COLO829 (cell line): Measurements from ENCODE around the gene SRPK2.
"Not testable (repeated sequence)": the region's sequence is repeated elsewhere in the genome, so short reads cannot be mapped to it uniquely, and the experiment has no call there.

Experiments used
- DNase-seq: peaks from one replicate; pipeline ENCODE4 v3.0.0; 2012; ENCODE audit warnings: low spot score

SRPK2 gene

GRCh38 chr7:105267244-105267643 is 121.5 kb downstream of the SRPK2 start:
- DNase-seq = no peak

DNA sequence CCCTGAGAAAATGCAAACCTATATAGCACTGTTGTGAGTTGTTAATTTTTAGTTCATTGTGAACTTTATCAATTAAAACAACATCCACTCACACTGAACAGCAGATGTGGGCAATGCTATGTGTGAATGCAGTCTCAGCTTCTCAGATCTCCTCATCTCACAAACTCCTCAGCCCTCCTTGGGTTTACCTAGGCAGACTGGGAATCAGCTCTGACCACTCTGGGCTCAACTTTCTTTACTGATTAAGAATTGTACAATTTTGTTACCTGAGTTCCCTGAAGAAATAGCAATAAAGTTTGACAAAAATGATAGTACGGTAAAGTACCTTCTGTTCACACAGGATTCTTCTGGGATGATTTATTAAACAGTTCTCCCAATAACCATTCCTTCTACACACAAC is 124.0 kb downstream of the SRPK2 start:
- DNase-seq = no peak

DNA sequence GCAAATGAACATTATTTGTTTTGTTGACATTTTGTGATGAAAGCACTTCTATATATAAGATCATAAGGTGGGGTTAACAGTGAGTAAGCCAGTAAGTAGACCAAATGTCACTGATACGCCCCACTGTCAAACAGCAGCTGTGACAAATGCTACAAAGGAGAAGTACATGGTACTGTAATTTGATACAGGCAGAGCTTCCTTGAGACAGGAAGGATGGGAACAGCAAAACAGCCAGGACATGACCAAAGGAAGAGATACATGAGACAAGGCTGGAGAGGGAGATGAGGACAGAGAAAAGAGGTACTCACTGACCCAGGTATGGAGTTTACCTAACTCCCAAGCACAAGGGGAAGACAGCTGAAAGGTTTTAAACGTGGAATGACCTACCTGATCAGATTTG is 127.0 kb downstream of the SRPK2 start:
- DNase-seq = no peak

DNA sequence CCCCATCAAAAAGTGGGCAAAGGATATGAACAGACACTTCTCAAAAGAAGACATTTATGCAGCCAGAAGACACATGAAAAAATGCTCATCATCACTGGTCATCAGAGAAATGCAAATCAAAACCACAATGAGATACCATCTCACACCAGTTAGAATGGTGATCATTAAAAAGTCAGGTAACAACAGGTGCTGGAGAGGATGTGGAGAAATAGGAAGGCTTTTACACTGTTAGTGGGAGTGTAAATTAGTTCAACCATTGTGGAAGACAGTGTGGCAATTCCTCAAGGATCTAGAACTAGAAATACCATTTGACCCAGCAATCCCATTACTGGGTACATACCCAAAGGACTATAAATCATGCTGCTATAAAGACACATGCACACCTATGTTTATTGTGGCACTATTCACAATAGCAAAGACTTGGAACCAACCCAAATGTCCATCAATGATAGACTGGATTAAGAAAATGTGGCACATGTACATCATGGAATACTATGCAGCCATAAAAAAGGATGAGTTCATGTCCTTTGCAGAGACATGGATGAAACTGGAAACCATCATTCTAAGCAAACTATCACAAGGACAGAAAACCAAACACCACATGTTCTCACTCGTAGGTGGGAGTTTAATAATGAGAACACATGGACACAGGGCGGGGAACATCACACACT is 128.4 kb downstream of the SRPK2 start:
- not testable (repeated sequence) for DNase-seq

GRCh38 chr7:105258919-105259318 is 129.8 kb downstream of the SRPK2 start:
- DNase-seq = not testable (repeated sequence)

DNA sequence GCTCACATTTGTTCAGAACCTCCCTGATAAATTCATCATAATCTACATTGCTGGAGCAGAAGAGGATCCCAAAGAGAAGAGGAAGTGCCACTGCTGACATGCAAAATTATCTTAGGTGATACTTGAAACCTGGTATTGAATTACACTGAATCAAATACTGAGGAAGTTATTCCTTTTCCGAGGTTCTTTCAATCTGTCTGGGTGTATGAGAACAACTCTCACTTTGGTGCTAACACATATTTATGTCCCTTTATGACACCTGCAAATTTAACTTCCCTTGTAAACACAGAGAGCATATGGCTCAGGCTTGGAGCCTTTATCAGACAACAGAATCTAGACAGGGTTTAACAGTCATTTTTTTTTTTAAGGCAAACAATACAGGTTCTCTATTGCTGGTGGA is 131.4 kb downstream of the SRPK2 start:
- no peak for DNase-seq

DNA sequence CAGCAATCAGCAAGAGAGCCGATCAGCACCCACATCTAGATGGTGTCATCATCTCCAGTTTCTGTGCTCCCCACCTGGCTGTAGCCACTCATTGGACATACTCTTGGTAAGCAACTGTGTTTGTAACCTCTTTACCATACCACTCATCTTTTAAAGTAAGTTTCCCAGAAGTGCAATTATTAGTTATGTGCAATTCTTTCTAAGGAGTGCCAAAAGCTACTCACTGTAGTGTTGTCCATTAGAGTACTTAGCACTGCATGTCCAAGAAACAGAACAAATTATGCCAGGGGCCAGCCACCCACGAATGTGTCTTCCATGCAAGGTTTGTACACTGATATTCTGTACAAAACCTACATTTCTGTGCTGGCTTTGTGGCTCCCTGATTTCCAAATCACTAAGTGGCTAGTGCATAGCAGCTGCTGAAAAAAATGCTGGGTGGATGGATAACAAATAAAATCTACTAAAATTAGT is 131.9 kb downstream of the SRPK2 start:
- no peak for DNase-seq

DNA sequence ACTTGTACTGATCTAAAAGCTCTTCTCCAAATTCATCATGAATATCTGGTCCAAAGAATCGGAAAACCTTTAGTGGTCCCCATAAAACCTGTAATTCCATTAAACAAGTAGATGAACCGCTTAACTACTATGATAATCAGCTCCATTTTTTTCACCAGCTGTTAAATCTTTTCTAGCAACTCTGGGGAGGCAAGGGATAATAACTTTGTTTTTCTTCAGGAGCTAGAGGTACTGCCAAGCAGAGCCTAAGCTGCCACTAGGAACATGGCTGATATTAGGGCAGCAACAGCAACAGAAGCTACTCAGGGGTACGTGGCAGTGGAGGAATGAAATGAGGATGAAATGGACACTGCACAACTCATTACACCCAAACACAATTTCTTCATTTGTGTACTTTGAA is 138.0 kb downstream of the SRPK2 start:
- no peak for DNase-seq

DNA sequence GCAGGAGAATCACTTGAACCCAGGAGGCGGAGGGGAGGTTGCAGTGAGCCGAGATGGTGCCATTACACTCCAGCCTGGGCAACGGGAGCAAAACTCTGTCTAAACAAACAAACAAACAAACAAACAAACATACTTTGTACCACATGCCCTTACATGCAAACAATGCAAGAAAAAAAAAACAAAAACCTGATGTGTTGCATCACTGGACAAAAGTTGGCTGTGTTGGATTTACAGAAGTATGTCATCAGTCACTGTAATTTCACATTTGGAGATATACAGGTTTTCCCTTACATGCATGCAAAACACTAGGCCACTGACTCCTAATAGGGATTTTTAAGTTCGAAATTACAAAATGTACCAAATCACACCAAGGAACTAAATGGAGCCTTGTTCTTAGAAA is 138.5 kb downstream of the SRPK2 start:
- DNase-seq = no peak

- no peak for DNase-seq
These were observed 139.5 kb downstream of the SRPK2 start for GRCh38 chr7:105249216-105249615.

DNA sequence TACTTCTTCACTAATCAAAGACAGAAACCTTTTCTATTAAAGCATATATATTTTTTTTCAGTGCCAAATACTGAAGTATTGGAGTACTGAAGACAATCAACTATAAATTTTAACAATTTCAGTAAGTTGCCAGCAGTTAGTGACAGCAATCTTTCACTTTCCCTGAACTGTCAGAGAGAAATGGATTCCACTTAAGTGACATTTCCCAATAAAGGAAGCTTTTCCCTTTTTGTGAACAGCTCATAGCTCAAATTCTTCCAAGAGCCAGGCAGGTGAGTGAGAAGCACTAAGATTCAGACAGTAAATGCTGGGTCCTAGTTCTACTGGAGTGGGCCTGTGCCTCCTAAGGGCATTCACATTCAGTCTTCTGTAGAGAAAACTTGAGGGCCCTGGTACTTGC is 142.0 kb downstream of the SRPK2 start:
- DNase-seq = no peak

DNA sequence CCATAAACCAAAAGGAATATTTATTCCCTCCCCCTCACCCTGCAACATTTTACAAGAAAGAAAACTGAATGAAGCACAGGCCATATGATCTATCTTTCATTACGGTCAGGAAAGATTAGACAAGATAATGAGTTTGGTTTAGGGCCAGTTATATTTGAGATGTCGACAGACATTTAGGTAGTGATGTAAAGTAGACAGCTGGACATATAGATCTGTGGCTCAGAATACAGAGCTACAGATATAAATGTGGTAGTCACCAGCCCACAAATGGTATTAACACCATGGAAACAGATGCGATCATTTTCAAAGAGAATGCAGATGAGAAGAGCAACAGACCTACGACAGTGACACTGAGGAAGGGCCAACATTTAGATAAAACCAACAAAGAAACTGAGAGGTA is 142.5 kb downstream of the SRPK2 start:
- DNase-seq = no peak

DNA sequence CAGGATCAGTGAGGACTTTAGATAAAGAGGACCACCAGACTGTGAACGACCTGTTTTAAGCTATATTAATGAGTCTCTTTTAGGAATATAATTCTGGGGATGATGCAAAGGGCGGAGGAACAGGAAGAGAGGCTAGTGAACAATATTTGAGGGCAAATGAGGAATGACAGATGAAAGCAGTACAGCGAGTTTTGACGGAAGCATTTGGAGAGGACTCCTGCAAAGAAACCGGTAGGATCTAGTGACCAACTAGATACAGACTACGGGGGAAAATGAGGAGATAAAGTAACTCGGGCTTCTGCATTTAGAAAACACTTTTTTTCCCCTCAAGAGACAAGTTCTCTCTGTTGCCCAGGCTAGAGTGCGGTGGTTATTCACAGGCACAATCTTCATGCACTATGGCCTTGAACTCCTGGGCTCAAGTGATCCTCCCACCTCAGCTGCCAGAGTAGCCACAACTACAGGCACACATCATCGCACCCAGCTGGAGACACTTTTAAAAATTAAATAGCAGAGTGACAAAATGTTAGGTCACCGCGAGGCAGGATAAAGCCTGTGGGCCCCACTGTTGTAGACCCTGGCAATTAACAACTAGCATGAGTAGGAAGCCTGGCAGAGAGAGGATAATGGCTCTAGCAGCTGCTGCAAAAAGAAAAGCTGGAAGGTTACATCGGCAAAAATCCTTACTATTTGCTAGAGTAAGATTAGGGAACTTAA is 143.2 kb downstream of the SRPK2 start:
- DNase-seq = no peak

DNA sequence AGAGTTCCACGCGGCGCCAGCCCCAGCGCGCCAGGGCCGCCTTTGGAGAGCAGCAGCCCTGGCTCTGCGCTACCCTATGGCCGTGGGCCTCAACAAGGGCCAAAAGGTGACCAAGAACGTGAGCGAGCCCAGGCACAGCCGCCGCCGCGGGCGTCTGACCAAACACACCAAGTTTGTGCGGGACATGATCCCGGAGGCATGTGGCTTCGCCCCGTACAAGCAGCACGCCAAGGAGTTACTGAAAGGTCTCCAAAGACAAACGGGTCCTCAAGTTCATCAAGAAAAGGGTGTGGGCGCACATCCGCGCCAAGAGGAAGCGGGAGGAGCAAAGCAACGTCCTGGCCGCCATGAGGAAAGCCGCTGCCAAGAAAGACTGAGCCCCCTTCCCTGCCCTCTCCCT is 144.1 kb downstream of the SRPK2 start:
- no peak for DNase-seq

- no peak for DNase-seq
These were observed 147.5 kb downstream of the SRPK2 start for GRCh38 chr7:105241198-105241597.

DNA sequence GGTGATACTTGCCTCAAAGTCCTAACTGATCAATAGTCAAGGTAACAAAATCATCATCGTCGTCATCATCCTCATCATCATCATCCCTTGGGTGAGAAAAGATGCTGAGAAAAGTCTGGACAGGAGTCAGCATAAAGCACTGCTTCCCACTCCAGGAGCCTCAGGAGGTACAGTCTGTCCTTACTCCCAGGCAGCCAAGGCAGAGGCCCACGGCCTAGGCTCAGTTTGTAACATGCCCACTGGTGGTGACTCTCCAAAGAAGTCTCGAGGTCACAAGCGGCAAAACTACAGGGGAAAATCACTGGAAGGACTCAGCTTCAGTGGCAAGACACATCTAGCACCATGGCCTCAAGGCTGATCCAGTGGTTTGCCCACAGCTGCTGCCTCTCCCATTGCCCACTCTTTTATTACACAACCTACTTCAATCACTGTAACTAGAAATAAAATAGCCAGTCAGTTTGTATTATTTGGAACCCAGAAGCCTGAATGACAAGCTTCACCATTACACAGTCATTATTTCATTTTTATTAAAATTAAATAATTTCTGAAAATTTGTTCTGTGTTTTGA is 150.4 kb downstream of the SRPK2 start:
- no peak for DNase-seq

GRCh38 chr7:105234886-105235285 is 153.8 kb downstream of the SRPK2 start:
- no peak for DNase-seq

- not testable (repeated sequence) for DNase-seq
These were observed 155.9 kb downstream of the SRPK2 start for GRCh38 chr7:105232829-105233291.

- DNase-seq = no peak
These were observed 158.2 kb downstream of the SRPK2 start for GRCh38 chr7:105230486-105230885.

GRCh38 chr7:105229641-105230040 is 159.1 kb downstream of the SRPK2 start:
- no peak for DNase-seq

DNA sequence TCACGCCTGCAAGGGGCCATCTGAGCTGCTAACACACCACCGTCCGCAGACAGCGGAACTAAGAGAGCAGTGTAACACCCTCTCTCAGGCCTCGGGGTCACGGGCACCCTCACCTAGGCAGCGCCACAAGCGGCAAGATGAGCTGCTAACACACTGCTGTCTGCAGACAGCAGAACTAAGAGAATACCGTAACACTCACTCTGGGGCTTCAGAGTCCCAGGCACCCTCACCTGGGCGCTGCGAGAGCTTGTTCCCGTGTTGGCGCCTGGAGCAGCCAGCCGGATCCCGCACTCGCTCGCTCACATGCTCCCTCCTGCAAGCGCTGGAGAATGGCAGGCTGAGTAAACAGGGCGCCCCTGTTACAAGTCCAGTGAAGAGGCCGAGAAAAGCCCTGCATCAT is 160.2 kb downstream of the SRPK2 start:
- DNase-seq = no peak

DNA sequence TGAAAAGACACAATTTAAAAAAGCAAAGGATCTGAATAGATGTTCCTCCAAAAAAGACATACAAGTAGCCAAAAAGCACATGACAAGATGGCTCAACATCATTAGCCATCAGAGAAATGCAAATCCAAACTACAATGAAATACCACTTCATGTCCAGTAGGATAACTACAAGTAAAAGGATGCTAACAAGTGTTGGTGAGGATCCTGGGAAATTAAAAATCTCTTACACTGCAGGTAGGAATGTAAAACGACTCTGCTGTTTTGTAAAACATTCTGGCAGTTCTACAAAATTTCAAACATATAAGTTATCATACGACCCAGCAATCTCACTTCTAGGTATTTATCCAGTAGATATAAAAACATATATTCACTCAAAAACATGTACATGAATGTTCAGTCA is 161.3 kb downstream of the SRPK2 start:
- no peak for DNase-seq

DNA sequence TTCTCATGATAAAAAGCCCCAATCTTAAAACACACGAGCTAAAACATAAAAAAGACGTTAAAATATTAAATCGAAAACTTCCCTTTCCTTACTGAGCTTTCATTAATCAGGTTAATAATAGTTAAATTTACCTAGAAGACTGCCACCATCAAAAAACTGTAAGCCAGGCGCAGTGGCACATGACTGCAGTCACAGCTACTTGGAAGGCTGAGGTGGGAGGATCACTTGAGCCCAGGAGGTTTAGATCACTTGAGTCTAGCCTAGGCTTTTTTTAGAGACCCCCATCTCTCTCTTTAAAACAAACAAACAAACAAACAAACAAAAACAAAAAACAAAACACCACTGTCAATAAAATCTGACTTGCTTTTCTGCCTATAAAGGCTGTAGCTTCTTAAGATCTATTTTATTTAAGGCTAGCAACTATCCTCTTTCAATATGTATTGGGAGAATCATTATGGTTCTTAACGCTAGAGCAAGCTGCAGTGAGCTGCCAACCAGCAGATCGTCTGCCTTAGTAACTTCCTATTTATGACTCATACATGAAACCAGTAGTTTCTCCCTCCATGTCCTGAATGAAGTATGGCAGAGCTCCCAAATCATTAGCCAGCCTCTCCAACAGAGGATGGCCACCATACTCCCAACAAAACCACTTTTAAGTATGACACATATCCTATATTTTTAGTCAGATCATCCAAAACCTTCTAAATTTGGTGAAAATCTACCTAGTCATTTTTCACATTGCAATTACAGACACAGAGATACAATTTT is 163.7 kb downstream of the SRPK2 start:
- DNase-seq = peak; percentile 88
